Neural cell (in vitro differentiated cells): ENCODE data around the gene ASB10. TPM values are rescaled to one million over a fixed set of nuclear protein-coding genes. Genes with fewer than 3 reads are reported as not detected.

Source experiments
- H2AFZ ChIP-seq: fragments of 200-600, 300-800 bp; sonication (generic), shearing (Covaris generic); 2 replicates; pipeline ENCODE4 v1.6.0; 2014; ENCODE audit warnings: low read depth, mild to moderate bottlenecking, antibody characterized with exemption, low read length, moderate library complexity
- H3F3A ChIP-seq: fragments of 200-600 bp; shearing (Covaris generic); 2 replicates; pipeline ENCODE4 v1.6.1; 2016; ENCODE audit warnings: mild to moderate bottlenecking, moderate library complexity, mixed read lengths, antibody characterized with exemption, low read length; ENCODE audit not compliant: insufficient read depth, poor library complexity, severe bottlenecking
- H3K27ac ChIP-seq: fragments of 200-600, 300-800 bp; sonication (generic), shearing (Covaris generic); 2 replicates; pipeline ENCODE4 v1.5.1; 2014; ENCODE audit warnings: mild to moderate bottlenecking, low read length, moderate library complexity
- H3K27me3 ChIP-seq: fragments of 300-800, 200-600 bp; sonication (generic), shearing (Covaris generic); 2 replicates; pipeline ENCODE4 v1.6.0; 2014; ENCODE audit warnings: mild to moderate bottlenecking, low read depth, low read length, moderate library complexity; ENCODE audit not compliant: insufficient read depth
- H3K36me3 ChIP-seq: fragments of 300-800, 200-600 bp; sonication (generic), shearing (Covaris generic); 2 replicates; pipeline ENCODE4 v1.5.1; 2014; ENCODE audit warnings: mild to moderate bottlenecking, antibody characterized with exemption, low read length, moderate library complexity; ENCODE audit not compliant: insufficient read depth
- H3K4me2 ChIP-seq: fragments of 300-800, 200-600 bp; sonication (generic), shearing (Covaris generic); 2 replicates; pipeline ENCODE4 v1.6.0; 2014; ENCODE audit warnings: mild to moderate bottlenecking, low read length
- H3K4me3 ChIP-seq: fragments of 300-800, 200-600 bp; sonication (generic), shearing (Covaris generic); 2 replicates; pipeline ENCODE4 v1.5.1; 2014; ENCODE audit warnings: mild to moderate bottlenecking, low read length, moderate library complexity
- H3K79me2 ChIP-seq: fragments of 200-600 bp; shearing (Covaris generic); replicated peaks from 2 replicates; pipeline ENCODE4 v1.6.0; 2014; ENCODE audit warnings: mild to moderate bottlenecking, low read length, moderate library complexity; ENCODE audit not compliant: insufficient read depth
- H3K9ac ChIP-seq: fragments of 300-800, 200-600 bp; sonication (generic), shearing (Covaris generic); 2 replicates; pipeline ENCODE4 v1.6.1; 2016; ENCODE audit warnings: mild to moderate bottlenecking, low read length, mixed read lengths
- H3K9me2 ChIP-seq: fragments of 200-600 bp; shearing (Covaris generic); 2 replicates; pipeline ENCODE4 v1.6.1; 2016; ENCODE audit warnings: mild to moderate bottlenecking, low read length, mixed read lengths; ENCODE audit not compliant: insufficient read depth
- H3K9me3 ChIP-seq: fragments of 200-600, 300-800 bp; sonication (generic), shearing (Covaris generic); 2 replicates; pipeline ENCODE4 v1.6.1; 2016; ENCODE audit warnings: mild to moderate bottlenecking, mixed run types, low read length, moderate library complexity, mixed read lengths
- H4K20me1 ChIP-seq: fragments of 200-600 bp; shearing (Covaris generic); 2 replicates; pipeline ENCODE4 v1.6.1; 2016; ENCODE audit warnings: mild to moderate bottlenecking, mixed run types; ENCODE audit not compliant: insufficient read depth
- EP300 ChIP-seq: fragments of 450-650 bp; conservative IDR thresholded peaks from 2 replicates; pipeline ENCODE4 v1.6.1; 2014; ENCODE audit warnings: antibody characterized with exemption, mild to moderate bottlenecking, moderate library complexity; ENCODE audit not compliant: poor library complexity, severe bottlenecking
- EZH2 ChIP-seq: fragments of 200-600, 300-800 bp; shearing (Covaris generic), sonication (generic); IDR thresholded peaks from 2 replicates; pipeline ENCODE4 v1.6.1; 2014; ENCODE audit warnings: antibody characterized with exemption, low read length, borderline replicate concordance, mild to moderate bottlenecking; ENCODE audit not compliant: insufficient read depth, poor library complexity, severe bottlenecking
- MXI1 ChIP-seq: fragments of 450-650 bp; conservative IDR thresholded peaks from 2 replicates; pipeline ENCODE4 v1.6.1; 2014; ENCODE audit warnings: antibody characterized with exemption, mild to moderate bottlenecking; ENCODE audit not compliant: poor library complexity, severe bottlenecking
- POLR2AphosphoS5 ChIP-seq: IDR thresholded peaks from 2 replicates; pipeline ENCODE4 v1.6.1; 2012
- RAD21 ChIP-seq: fragments of 450-650 bp; conservative IDR thresholded peaks from 2 replicates; pipeline ENCODE4 v1.6.1; 2014; ENCODE audit warnings: antibody characterized with exemption, mild to moderate bottlenecking, moderate library complexity
- REST ChIP-seq: IDR thresholded peaks from 2 replicates; pipeline ENCODE4 v1.6.1; 2012; ENCODE audit warnings: borderline replicate concordance
- SMC3 ChIP-seq: fragments of 450-650 bp; conservative IDR thresholded peaks from 2 replicates; pipeline ENCODE4 v1.6.1; 2014; ENCODE audit warnings: antibody characterized with exemption, mild to moderate bottlenecking, moderate library complexity; ENCODE audit not compliant: poor library complexity
- TAF1 ChIP-seq: IDR thresholded peaks from 2 replicates; pipeline ENCODE4 v1.6.1; 2012; ENCODE audit warnings: low read depth
- polyA plus RNA-seq: library from polyadenylated mRNA; depleted of rRNA; stranded (reverse); fragments of >200 nt; gene quantifications from 2 replicates; pipeline ENCODE4 v1.2.3, GENCODE V29; 2014
- TF ChIP-seq, protein P1 (sequence below): fragments of 450-650 bp; IDR thresholded peaks from 2 replicates; pipeline ENCODE4 v1.5.1; 2014; ENCODE audit warnings: antibody characterized with exemption, mild to moderate bottlenecking, moderate library complexity; ENCODE audit not compliant: poor library complexity, severe bottlenecking

Gene ASB10
- polyA plus RNA-seq, 1 donor from 2014 or later = not detected

DNA sequence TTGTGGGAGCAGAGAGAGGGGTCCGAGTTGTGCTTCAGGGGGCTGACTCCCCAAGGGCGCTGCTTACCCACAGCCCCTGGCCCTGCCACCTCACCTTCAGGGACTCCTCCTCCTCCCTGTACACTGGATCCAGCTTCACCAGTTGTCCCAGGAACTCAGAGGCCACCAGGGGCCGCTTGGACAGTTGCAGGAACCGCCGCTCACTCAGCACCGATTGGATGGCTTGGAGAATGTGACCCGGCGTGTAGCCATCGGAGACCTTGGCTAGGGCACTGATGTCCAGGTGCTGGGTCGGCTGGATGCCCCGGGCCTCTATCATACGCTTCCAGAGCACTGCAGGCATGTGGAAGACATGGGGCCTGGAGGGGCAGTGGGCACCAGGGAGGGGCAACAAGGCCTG, 4.5 kb upstream of the ASB10 start:
- no peak overlapping the region for H2AFZ ChIP-seq
- no peaks in the 10 kb centered on the region for H3K9me3 ChIP-seq
- H3K4me2 ChIP-seq = no peak overlapping the region
- no peaks in the 10 kb centered on the region for H3K36me3 ChIP-seq
- H3K4me3 ChIP-seq = no peak overlapping the region
- H3K79me2 ChIP-seq = no peaks in the 10 kb centered on the region
- TF ChIP-seq EP300 = no peak
- no peak for TF ChIP-seq SMC3
- H3K27me3 ChIP-seq = no peaks in the 10 kb centered on the region
- no peaks in the 10 kb centered on the region for H3F3A ChIP-seq
- no peak overlapping the region for H3K9ac ChIP-seq
- no peak overlapping the region for H3K27ac ChIP-seq
- H3K9me2 ChIP-seq = no peaks in the 10 kb centered on the region
- H4K20me1 ChIP-seq = no peaks in the 10 kb centered on the region

DNA sequence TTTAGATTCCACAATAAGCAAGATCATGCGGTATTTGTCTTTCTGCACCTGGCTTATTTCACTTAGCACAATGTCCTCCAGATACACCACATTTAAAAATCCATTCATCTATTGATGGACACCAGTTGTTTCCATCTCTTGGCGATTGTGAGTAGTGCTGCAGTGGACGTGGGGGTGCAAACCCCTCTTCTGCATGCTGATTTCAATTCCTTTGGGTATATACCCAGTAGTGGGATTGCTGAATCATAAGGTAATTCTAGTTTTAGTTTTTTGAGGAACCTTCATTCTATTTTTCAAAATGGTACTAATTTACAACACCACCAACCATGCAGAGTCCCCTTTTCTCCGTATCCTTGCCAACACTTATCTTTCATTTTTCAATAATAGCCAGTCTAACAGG, 2.0 kb upstream of the ASB10 start:
- no peak overlapping the region for H3K9ac ChIP-seq
- no peak for TF ChIP-seq REST
- no peak for TF ChIP-seq EP300
- no peak for TF ChIP-seq SMC3
- TF ChIP-seq MXI1 = no peak
- TF ChIP-seq, protein P1, sequence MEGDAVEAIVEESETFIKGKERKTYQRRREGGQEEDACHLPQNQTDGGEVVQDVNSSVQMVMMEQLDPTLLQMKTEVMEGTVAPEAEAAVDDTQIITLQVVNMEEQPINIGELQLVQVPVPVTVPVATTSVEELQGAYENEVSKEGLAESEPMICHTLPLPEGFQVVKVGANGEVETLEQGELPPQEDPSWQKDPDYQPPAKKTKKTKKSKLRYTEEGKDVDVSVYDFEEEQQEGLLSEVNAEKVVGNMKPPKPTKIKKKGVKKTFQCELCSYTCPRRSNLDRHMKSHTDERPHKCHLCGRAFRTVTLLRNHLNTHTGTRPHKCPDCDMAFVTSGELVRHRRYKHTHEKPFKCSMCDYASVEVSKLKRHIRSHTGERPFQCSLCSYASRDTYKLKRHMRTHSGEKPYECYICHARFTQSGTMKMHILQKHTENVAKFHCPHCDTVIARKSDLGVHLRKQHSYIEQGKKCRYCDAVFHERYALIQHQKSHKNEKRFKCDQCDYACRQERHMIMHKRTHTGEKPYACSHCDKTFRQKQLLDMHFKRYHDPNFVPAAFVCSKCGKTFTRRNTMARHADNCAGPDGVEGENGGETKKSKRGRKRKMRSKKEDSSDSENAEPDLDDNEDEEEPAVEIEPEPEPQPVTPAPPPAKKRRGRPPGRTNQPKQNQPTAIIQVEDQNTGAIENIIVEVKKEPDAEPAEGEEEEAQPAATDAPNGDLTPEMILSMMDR = no peak
- TF ChIP-seq EZH2 = no peak
- TF ChIP-seq RAD21 = no peak
- no peak for TF ChIP-seq POLR2AphosphoS5
- TF ChIP-seq TAF1 = no peak
- H3K27ac ChIP-seq = no peak overlapping the region
- no peak overlapping the region for H3K4me3 ChIP-seq
- H3K9me3 ChIP-seq = no peaks in the 10 kb centered on the region
- H3K4me2 ChIP-seq = no peak overlapping the region
- no peaks in the 10 kb centered on the region for H3K79me2 ChIP-seq
- no peaks in the 10 kb centered on the region for H3K27me3 ChIP-seq
- no peaks in the 10 kb centered on the region for H3F3A ChIP-seq
- no peaks in the 10 kb centered on the region for H4K20me1 ChIP-seq
- no peaks in the 10 kb centered on the region for H3K9me2 ChIP-seq
- no peak overlapping the region for H2AFZ ChIP-seq
- H3K36me3 ChIP-seq = no peaks in the 10 kb centered on the region

GRCh38 chr7:151188252-151188542, 1.1 kb upstream of the ASB10 start:
- TF ChIP-seq RAD21 = no peak
- TF ChIP-seq POLR2AphosphoS5 = no peak
- no peak for TF ChIP-seq EZH2
- no peak for TF ChIP-seq TAF1
- TF ChIP-seq MXI1 = no peak
- TF ChIP-seq EP300 = no peak
- TF ChIP-seq REST = no peak
- no peak for TF ChIP-seq SMC3
- TF ChIP-seq, protein P1 = no peak

More at GRCh38 chr7:151188252-151188542, 1.1 kb upstream of the ASB10 start:
- Histone ChIP-seq H3K9ac (no peak overlapping the region), H3K27me3 (no peaks in the 10 kb centered on the region), H3K79me2 (no peaks in the 10 kb centered on the region), H3F3A (no peaks in the 10 kb centered on the region), H3K36me3 (no peaks in the 10 kb centered on the region), H3K4me2 (no peak overlapping the region), H3K27ac (no peak overlapping the region), H3K4me3 (no peak overlapping the region), H4K20me1 (no peaks in the 10 kb centered on the region), H3K9me2 (no peaks in the 10 kb centered on the region), H2AFZ (no peak overlapping the region), H3K9me3 (no peaks in the 10 kb centered on the region)
